HG03378 (cell line): ENCODE data around the gene LRP1.

Experiments
- ATAC-seq: cut with Tn5 transposase; IDR thresholded peaks from one replicate; pipeline ENCODE4 v1.9.1; 2021; ENCODE audit warnings: mild to moderate bottlenecking, moderate library complexity; ENCODE audit not compliant: unreplicated experiment

The LRP1 gene

DNA sequence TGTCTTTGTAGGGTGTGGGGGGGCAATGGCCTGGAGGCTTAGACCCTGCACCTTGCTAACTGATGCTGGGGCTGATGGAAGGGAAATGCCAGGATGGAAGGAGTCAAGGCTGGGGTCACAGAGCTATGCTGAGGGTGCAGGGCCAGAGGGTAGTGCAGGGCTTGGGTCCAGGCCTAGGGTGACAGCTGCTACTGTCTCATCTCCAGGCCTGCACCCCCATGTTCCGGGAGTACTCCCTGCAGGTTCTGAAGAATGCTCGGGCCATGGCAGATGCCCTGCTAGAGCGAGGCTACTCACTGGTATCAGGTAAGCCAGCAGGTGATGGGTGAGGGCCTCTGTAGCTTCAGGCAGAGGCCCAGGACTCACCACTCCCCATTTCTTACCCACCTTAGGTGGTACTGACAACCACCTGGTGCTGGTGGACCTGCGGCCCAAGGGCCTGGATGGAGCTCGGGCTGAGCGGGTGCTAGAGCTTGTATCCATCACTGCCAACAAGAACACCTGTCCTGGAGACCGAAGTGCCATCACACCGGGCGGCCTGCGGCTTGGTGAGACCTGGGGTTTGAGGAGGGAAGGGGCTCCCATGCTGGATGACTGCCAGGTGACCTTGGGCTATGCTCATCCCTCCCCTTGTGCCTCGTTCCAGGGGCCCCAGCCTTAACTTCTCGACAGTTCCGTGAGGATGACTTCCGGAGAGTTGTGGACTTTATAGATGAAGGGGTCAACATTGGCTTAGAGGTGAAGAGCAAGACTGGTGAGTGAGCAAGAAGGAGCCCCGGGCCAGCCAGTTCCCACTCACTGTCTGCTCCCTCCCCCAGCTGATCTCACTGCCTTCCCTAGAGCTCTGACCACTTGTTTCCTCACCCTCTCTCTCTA, 105.3 kb downstream of the LRP1 start:
- ATAC-seq: no peak

DNA sequence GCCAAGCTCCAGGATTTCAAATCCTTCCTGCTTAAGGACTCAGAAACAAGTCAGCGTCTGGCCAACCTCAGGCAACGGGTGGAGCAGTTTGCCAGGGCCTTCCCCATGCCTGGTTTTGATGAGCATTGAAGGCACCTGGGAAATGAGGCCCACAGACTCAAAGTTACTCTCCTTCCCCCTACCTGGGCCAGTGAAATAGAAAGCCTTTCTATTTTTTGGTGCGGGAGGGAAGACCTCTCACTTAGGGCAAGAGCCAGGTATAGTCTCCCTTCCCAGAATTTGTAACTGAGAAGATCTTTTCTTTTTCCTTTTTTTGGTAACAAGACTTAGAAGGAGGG, 105.9 kb downstream of the LRP1 start:
- ATAC-seq: no peak

DNA sequence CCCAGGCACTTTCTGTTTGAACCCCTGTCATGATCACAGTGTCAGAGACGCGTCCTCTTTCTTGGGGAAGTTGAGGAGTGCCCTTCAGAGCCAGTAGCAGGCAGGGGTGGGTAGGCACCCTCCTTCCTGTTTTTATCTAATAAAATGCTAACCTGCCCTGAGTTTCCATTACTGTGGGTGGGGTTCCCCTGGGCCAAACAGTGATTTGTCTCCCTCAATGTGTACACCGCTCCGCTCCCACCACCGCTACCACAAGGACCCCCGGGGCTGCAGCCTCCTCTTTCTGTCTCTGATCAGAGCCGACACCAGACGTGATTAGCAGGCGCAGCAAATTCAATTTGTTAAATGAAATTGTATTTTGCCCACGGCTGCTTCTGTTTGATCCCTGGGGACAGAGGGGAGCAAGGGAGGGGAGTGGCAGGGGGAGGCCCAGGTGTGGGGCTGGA, 106.3 kb downstream of the LRP1 start:
- no peak for ATAC-seq

GRCh38 chr12:57235017-57235727, 106.9 kb downstream of the LRP1 start:
- ATAC-seq: no peak

DNA sequence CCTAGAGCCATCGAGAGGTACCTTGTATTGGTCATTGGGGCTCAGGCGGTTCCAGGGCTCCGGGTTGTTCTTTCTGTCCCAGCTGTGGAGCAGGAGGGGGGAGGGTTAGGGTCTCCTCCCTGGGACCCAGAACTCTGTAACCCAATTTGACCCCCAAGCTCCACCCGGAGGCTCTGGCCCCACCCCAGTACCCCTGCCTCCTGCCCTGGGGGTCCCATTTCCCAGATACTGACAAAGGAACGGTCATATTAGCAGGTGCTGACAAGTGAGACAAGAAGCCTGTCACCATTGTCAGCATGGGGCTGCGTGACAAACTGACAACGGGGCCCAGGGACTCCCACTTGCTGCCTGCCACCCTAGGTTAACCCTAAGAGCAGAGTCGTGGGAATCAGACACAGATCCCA, 107.4 kb downstream of the LRP1 start:
- no peak for ATAC-seq

DNA sequence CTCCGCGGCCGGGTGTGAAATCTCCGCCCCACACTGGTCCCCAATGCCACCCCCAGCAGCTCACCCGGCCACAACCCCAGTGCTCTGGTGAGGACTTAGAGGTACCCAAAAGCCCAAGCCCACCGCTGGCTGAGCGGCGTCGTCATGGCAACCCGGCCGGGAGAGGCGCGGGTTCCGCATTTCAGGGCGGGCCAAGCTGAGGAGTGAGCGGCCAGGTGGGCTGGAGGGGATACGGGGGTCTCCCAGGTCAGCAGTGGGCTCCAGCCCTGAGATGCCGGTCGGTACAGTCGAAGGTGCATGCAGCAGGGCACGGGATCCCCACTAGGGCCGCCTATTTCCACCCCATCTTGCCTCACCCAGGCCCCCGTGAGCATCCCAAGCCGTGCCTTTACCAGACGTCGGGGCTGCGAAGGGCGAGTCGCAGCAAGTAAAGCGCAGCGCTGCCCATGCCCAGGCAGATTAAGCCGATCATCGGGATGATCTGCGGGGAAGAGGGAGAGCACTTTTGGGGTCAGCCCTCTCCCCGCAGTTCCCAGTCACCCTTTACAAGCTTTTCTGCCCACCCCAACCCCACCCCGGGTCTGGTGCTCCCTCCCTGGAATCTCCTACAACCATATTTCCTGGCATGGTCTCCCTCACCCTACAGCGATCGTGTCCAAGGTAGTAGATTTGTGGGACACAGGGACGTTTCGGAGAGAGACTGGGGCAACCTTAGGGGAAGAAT, 108.1 kb downstream of the LRP1 start:
- no peak for ATAC-seq

- ATAC-seq: no peak
These were observed 108.8 kb downstream of the LRP1 start for GRCh38 chr12:57236925-57237595.

DNA sequence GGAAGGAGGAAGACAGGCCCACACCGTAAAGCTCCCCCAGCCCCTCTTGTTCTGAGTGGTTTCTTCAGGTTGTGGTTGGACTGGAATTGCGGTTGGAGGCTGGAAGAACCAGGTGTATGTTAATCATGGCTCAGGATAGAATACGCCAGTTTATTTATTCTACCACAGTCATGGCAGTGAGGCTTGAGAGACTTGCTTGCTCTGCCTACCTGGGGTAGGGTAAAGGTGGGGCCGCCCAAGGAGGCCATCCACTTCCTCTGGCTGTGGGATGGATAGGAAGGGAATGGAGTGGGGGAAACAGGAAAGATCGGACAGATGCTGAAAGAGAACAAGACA, 109.3 kb downstream of the LRP1 start:
- ATAC-seq: no peak

DNA sequence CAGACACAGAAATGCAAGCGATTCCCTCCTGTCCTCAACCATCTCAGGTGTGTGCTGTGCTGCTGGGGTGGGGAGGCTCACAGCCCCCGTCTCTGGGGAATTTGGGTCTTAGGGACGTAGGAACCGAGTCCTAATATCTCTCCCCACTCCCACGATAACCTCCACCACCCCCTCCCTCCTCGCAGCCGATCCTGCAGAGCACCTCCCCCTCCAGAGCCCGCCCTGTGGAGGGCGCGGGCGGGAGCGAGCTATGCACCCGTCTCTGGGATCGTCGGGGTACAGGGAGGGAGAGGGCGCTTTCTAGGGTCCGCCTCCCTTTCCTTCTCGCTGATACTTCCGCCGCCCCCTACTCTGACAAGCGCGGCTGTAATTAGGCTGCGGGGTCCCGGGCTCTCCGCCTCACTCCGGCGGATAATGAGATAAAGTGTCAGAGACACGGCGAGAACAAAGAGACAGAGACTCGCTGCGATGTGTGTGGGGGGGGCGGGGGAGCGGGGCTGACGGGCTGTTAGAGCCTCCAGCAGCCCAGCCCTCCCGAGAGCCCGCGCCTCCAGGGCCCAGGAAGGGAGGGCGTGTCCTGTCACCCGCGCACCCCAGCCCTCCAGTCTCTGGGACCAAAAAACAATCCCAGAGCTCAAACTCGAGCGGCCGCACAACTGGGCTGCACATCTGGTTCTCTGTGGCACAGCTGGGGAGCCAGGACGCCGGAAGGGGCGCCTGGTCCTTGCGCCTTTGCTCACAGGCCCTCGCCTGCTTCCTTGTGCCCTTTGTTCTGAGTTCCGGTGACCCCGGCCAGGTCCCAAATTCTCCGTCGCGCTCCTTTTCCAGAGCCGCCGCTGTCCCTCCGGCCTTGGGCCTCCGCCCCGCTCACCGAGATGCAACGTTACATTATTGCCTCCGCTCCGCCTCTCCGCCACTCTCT, 109.9 kb downstream of the LRP1 start:
- ATAC-seq: no peak

DNA sequence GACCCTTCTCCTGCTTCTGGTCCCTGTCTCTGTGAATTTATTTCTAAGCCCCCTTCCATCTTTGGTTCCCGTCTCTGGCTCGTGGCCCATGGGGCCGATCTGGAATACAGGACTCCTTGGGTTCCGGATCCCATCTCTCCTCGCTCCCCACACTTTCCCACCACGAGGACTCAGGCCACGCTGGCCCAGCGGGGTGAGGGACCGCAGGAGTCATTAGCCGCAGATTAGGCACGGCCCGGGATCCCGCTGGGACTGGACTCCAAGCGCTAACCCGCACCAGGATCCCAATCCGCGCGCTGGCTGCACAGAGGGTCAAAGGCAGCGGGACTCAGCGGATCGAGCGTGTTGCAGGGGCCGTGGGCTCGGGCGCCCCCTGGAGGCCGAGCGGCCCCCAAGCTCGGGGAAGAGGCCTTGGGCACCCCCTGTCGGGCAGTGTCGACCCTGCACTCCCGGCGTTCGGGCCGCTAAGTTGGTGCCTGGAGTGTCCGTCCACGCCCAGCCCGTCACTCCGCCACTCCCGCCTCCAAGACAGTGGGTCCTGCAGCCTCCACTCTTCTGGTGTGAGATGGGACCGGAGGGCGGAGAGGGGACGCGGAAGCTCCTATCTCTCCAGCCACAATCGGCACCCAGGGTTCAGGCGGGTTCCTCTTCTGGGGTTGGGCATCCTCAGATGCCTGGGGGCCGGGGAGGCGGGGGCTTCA, 110.7 kb downstream of the LRP1 start:
- ATAC-seq: no peak

- no peak for ATAC-seq
These were observed 111.3 kb downstream of the LRP1 start for GRCh38 chr12:57239587-57240065.

DNA sequence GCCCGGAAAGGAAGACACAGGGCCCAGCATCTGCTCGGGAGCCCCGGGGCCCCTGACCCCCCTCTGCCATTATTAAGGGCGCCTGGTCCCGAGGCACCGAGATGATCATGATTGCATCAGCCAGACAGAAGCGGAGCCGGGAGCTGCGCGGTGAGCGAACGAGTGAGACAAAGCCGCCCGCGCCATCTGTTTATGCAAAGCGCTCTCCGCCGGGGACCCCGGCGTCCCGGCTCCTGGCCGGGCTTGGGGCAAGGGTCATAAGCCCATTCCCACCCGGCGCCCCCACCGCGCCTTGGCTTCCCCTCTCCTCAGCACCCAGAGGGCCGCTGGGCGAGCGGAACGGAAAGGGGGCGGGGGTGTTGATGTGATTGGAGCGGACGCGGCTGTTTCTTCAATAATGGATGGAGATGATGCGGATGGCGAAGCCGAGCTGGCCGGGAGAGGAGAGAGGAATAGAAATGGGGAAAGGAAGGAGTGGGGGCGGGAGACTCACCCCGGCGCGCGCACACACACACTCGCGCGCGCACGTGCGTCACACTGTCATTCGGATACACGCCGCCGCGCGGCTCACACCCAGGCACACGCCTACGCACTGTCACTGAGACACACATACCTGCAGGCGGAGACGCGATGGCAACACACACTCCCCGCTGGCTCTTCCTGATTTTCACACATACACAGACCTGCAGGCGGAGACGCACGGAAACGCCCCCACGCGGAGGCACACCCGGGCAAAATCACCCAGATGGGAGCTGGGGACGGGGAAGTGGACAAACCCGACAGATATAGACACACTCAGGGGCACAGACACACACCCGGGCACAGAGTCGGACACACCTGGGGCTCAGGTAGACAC, 112.0 kb downstream of the LRP1 start:
- no peak for ATAC-seq

DNA sequence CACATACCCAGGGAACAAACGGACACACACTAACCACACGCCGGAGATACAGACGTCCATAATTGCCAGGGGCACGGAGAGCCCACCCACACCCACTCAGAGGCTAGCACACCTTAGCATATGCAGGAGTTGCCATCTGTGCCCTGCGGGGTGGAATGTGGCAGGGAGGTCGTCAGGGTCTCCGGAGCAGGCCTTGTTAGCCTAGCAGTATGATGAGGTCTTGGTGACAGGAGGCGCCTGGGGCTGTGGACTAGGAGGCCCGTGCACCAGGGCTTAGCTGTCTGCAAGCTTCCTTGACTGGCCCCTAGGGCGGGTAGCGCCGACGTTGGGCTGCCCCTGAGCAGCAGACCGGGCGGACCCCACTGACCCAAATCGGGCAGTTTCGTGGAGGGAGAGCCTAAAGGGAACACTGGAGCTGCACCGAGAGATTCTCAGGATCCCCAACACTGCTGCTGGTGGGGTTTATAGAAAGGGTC, 112.7 kb downstream of the LRP1 start:
- no peak for ATAC-seq

- ATAC-seq: no peak
These were observed 113.4 kb downstream of the LRP1 start for GRCh38 chr12:57241402-57242310.

- ATAC-seq: no peak
These were observed 114.0 kb downstream of the LRP1 start for GRCh38 chr12:57242329-57242690.

DNA sequence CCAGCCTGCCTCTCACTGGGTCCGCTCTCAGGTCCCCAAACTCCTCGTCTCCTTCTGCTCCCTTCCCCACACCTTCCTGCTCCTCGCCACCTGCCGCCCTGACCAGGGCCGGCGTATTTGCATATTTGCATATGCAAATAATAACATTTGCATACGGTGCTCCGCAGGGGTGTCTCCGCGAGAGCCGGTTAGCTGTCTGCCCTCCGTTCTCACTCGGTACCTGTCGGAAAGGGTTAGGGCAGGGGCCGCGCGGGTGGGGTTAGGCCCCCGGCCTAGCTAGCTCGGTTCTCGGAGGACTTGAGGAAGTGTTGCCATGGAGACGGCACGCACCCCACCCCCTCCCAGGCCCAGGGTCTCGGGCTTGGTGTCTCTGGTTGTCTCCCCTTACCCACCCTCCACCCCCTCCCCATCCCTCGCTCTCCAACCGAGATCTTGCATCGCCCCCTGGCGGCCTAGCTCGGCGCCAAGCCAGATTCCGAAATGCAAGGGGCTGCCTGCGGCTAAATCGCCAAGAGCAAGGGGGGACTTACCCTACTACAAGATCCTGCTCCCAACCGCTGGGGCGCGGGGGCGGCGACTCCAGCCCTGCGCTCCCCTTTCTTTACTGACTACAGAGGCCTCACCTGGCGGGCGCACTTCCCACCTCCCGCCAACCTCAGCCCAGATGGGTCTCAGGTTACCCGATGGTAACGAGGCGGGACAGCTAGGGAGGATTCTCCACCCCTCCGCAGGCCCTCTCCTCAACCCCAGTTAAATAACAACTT, 114.6 kb downstream of the LRP1 start:
- no peak for ATAC-seq
